22Rv1 (cell line): ENCODE results near the gene CDAN1.

Source experiments
- ZFX ChIP-seq: fragments of 450-650 bp; IDR thresholded peaks from 2 replicates; pipeline ENCODE4 v1.6.1; 2017; ENCODE audit warnings: antibody characterized with exemption, borderline replicate concordance
- TF ChIP-seq, protein P1 (sequence below): fragments of 450-650 bp; IDR thresholded peaks from 2 replicates; pipeline ENCODE4 v1.5.1; 2017; ENCODE audit warnings: mild to moderate bottlenecking

DNA sequence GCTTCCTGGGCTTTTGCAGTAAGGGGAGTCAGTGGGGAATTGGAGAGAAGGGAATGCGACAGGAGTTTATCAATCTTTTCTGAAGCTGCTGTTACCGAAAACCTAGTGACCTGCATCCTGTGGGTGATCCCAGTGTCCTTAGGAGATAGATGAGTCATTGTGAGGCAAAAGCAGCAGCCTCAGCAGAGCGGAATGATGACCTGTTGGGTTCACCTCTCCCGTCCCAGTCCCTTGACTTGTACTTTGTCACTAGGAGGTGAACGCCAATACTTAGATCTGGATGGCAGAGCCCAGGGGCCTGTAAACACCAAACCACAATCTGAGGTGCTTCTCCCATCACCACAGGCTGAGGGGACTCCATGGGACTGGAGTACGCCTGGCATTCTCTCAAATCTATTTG lies 17.9 kb downstream of the CDAN1 start:
- TF ChIP-seq, protein P1, sequence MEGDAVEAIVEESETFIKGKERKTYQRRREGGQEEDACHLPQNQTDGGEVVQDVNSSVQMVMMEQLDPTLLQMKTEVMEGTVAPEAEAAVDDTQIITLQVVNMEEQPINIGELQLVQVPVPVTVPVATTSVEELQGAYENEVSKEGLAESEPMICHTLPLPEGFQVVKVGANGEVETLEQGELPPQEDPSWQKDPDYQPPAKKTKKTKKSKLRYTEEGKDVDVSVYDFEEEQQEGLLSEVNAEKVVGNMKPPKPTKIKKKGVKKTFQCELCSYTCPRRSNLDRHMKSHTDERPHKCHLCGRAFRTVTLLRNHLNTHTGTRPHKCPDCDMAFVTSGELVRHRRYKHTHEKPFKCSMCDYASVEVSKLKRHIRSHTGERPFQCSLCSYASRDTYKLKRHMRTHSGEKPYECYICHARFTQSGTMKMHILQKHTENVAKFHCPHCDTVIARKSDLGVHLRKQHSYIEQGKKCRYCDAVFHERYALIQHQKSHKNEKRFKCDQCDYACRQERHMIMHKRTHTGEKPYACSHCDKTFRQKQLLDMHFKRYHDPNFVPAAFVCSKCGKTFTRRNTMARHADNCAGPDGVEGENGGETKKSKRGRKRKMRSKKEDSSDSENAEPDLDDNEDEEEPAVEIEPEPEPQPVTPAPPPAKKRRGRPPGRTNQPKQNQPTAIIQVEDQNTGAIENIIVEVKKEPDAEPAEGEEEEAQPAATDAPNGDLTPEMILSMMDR = no peak
- no peak for TF ChIP-seq ZFX
